ENCODE data around the gene WDR1.

The WDR1 gene

DNA sequence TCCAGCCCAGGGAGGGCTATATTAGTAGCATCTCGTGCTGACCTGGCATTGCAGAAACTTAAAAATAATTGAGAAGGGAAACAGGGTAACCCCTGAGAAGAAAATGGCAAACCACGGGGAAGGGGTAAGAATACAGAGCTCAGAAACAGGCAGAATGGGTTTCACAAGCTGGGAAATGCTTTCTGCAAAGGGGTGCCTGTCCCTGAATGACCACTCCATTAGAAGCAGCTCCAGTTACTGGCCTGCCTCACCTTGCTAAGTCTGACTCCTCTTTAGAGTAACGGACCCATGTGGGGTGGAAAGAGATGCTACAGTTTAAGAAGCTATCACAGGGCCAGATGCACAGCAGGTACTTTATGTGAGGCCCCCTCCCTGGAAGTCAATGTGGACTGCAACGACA, 2.5 kb downstream of the WDR1 start:
- DNase-seq (ENCODE audit: low spot score), result no peak

DNA sequence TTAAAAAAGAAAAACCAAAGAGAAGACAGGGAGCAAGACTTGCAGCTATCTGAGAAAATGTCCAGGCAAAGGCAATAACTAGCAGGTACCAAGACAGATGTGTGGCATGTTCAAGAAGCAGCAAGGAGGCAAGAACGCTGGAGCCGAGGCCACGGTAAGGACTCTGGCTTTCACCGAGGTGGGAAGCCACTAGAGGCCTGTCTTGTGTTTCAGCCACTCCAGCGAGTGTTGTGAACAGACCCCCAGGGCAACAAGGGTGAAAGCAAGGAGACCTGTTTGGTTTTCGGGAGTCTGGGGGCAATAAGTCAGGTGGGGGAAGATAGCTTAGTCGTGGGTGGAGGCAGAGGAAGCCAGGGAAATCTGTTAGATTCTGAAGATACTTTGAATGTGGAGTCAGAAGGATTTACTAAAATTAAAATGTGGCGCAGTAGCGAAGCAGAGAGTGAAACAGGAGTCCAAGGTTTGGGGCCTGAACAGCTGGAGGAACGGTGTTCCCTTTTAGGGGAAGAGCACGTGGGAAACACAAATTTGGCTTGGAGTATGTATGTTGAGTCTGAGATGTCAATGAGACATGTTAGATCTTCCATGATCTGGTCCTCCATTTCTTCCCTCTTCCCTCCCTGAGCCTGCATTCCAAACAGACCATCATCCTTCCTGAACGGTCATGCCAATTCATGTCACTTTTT, 3.1 kb downstream of the WDR1 start:
- no peak for DNase-seq (ENCODE audit: low spot score)

DNA sequence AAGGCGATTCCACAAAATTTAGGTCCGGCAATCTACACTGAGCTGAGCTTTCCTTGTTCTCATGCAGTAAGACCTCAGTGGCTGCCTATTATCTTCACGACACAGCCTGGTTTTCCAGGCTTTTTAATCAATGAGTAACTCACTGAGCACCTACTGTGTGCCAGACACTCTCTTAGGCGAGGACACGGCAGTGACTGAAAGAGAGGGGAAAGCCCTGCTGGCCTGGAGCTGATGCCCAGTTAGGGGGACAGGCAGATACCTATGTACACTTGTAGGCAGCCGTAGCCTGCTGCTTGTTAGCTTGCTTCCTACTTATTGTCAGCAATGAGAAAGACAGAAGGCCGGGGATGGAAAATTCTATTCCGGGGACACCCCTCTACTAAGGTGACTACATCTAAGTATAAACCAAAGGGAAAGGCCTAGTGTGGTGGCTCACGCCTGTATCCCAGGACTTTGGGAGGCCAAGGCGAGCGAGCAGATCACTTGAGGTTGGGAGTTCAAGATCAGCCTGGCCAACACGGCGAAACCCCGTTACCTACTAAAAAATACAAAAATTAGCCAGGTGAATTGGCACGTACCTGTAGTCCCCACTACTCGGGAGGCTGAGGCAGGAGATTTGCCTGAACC, 3.8 kb downstream of the WDR1 start:
- no peak for DNase-seq (ENCODE audit: low spot score)

DNA sequence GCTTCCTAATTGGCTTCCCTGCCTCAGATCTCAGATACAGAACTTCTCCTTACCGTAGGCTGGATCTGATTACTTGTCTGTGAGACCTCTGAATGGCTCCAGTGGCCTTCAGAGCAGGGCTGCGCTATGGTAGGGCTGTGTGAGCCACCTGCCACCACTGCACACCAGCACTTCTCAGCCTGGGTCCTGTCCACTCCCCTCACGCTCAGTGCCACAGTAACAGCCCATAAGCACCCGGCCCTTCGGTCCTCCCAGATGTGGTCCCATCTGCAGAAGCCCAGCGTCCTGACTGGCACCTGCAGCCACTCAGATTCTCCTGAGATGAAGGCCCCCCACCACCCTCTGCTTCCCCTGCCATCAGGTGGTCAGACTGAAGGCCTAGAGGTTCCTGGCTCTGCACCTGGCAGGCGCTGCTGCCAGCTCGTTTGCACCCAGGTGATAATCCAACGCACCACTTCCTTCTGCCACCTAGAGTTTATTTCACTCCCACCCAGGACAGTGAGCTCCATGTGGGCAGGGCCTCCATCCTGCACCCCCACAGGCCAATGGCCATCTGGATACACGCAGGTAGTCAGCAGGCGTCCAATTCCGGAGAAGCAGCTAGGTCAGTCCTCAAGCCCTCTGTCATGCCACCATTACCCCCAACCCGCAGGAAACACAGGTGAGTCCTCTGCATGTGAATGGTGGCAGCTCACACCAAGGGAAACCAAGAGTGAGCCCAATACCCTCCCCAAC, 5.4 kb downstream of the WDR1 start:
- DNase-seq (ENCODE audit: low spot score), result no peak

DNA sequence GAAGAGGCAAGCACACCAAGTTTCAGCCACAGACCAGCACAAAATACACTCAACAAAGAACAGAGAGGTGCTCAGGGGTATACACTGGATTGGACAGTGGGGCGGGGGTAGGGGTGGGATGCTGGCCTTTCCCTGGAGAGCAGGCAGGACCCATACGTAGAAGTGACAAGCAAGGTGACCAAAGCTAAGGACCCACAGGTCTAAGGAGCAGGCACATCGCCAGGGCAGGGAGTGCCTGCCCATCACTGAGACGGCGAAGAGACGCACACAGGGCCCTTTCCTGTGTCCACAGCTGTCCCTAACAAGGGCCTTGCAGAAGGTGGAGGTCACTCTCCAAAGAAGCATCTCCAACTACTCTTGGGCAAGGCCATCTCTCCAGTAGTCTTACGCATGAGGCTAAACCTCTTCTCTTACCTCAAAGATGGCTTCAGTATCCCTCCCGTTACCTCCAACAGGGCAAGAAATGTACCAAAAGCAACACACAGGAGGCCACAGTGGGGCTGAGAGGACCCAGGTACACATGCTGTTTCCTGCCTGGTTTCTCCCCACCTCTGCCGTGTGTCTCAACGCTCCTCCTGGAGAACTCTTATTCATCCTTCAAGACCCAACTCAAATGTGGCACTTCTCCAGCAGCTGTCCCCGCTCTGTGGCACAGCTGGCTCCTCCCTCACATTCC, 6.5 kb downstream of the WDR1 start:
- DNase-seq (ENCODE audit: low spot score), result no peak

DNA sequence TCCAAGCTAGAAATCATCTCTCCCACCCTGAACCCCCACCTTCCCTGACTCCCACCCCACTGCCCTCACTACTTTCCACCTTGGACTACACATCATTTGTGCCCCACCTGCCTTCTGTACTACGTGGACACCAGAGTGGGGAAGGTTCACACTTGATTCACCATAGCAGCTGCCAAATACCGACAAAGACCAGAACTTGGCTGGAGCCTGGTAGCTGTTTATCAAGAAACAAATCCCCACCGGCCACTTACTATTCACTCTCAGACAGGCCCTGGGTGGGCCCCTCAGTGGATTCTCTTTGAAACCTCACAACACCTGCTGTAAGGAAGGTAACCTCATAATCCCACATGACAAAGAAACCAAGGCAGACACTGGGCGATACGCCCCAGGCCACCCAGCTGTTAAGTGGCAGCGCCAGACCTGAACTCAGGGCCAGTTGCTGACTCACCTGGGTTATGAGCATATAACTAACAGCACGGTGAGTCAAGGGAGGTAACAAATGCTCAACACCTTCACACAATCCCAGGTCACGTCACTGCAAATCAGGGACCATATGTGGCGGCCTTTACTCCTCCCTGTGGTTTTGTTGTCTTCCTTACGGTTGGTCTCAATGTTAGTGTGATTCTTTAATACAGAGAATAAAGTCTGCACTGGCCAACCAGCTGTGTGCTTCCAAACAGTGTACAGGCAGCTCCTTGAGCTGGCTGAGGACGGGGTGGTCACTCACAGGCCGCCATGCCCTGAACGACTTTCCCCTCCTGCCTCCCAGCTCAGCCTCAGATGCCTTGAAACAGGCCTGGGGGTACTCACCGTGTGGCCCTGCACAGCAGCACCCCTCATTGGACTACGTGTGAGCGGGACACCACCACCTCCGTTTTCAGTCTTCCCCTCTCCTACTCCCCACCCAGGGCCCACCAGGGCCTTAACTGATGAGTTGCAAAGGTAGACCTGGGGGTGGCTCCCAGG, 7.5 kb downstream of the WDR1 start:
- DNase-seq (ENCODE audit: low spot score), result no peak

DNA sequence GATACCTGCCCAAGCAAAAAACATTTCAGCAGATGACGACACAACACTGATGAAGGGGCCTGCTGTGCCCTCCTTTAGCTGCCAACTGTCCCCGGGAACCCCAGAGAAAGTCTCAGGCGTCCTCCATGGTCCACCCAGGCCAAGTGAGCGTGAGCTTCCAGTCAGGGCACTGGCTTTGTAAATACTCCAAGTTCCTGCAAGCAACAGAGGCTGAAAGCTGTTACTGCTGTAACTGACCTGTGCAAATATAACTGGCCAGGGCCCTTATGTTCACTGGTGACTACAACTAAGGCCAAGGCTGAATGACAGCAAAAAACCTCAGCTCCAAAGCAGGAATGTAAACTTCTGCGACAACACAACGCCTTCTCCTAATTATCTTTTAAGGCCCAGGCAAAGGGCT, 8.2 kb downstream of the WDR1 start:
- DNase-seq (ENCODE audit: low spot score), result no peak

DNA sequence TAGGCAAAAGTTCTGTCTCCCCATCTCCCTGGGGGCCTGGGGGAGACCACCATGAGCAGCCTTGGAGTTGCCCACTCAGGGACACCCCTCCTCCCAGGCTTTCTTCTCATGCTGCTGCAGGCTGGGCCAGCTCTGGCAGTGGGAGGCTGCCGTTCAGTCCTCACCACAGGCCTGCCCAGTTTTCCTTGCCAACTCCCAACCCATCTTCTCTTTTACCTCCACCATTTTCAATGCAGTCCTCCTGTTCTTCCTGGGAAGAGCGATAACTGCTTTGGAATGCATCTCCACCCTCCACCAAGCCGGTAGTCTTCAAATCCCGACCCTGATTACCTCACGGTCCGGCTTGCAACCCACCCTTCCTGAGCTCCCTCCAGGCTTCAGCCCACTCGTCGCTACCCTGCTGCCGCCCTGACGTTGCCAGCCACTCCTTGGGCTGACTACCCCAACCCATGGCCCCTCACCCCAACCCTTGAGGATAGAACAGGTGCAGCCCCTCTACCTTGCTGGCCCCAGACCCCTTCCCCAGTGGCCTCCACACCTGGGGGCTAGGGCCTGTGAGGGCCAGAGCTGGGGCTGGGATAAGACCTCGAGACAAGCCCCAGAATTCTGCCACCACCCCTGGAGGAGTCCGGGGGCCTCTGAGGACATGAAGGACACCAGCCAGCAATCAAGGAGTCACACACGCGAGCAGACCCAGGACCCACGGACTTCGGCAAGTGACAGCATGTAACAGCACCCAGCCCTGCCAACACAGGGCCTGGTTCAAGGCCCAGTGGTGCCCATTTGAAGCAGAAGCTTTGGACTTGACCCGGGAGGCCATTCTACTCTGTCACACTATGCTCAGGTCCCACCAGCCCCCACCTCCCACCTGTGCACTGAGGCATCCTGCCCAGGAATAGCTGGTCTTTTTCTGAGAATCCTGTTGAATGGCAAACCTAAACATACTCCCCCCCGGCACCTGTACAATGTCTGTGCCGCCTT, 9.2 kb downstream of the WDR1 start:
- no peak for DNase-seq (ENCODE audit: low spot score)

DNA sequence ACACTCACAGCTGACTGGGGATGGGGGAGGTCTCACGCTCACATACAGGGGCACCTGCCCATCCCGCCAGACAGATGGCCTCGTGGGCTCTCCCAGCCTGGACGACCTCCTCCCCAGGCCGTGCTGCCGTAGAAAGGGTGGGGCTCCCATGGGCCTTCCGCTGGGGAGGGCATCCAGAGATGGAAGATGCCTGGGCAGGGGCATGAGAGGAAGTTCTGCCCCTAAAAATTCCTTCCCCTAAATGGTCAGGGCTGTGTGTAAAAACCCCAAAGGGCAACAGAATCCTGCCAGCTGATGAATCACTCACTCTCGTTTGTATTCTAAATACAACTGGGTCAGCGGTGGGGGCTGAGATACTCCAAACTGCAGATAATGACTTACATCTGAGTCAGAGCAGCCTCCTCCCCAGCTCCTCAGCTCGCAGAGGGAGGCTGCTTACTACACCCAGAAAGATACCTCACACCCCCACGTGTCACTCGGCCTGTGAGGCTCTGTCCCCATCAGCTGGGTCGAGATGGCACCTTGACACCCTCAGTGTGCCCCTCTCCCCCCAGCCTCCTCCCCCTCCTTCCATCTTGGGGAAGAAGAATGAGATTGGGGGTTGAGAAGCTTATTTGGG, 10.1 kb downstream of the WDR1 start:
- DNase-seq (ENCODE audit: low spot score), result peak; percentile 59

DNA sequence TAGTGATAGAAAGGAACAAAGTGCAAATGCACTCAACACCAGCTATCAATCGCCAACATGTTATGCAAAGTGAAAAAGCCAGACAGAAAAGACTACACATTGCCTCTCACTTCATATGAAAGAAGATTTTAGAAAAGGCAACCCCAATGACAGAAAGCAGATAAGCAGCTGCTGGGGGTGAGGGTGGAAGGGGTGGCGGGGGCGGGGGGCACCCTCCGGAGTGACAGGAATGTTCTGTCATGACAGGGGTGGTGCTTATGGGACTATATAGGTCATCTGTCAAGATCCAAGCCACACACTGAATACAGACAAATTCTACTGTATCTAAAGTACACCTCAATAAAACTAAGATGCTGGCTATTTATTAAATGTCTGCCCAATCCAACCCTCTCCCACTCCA, 10.7 kb downstream of the WDR1 start:
- no peak for DNase-seq (ENCODE audit: low spot score)

DNA sequence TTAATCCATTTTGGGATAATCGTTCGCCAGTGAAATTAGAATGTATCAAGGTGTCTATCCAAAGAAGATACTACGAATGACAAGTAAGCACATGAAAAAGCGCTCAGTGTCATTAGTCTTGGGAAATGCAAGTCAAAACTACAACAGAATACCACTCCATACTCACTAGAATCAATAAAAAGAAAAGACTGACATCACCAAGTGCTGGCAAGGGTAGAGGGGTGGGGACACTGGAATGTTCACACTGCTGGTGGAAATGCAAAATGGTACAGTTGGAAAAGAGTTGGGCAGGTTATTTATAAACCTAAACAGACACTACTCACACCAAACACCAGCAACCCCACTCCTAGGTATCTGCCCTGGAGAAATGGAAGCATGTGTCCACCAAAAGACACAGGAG, 11.2 kb downstream of the WDR1 start:
- DNase-seq (ENCODE audit: low spot score), result no peak

DNA sequence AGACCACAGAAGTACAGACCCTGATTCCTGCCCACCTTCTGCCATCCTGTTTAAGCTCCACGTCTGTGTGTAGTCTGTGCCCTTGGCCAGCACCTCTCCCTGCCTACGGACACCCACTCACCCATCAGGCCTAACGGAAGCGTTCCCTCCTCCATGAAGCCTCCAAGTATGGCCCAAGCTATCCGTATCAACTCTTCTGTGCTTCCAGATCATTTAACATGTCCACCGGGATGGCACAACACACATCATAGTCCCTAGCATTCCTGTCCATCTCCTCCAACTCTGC, 11.7 kb downstream of the WDR1 start:
- DNase-seq (ENCODE audit: low spot score), result no peak

DNA sequence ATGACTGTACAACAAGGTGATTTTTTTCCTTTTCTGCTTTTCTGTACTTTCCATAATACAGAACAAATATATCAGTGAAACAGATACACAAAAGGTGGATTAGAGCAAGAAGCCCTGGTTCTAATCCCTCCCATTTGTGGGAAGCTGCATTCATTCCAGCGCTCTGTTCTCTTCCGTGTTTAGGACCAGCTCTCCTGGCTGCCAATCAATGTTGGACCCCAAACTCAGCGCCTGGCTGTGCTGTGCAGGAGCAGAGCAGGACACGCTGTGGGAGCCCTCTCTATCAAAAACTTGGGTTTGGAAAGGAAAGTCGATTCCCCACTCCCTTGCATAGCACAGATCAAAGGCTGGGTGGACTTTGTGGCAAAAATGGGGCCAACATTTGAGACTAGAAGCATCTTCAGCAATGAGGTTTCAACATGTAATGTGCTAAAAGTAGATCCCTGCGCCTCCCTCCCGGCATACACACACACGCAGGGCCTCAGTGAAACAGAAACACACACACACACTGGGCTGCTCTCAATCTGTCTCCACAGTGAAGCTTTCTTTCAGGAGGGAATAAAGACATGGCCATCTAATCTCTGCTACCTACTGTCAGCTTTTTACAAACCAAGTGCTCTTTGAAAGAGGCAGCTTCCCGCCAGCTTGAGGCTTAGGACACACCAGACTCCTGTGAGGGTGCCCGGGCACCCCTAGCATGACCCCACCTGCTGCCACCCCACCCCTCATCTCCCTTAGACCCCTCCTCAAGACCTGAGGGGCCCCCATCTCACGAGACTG, 12.2 kb downstream of the WDR1 start:
- DNase-seq (ENCODE audit: low spot score), result no peak

DNA sequence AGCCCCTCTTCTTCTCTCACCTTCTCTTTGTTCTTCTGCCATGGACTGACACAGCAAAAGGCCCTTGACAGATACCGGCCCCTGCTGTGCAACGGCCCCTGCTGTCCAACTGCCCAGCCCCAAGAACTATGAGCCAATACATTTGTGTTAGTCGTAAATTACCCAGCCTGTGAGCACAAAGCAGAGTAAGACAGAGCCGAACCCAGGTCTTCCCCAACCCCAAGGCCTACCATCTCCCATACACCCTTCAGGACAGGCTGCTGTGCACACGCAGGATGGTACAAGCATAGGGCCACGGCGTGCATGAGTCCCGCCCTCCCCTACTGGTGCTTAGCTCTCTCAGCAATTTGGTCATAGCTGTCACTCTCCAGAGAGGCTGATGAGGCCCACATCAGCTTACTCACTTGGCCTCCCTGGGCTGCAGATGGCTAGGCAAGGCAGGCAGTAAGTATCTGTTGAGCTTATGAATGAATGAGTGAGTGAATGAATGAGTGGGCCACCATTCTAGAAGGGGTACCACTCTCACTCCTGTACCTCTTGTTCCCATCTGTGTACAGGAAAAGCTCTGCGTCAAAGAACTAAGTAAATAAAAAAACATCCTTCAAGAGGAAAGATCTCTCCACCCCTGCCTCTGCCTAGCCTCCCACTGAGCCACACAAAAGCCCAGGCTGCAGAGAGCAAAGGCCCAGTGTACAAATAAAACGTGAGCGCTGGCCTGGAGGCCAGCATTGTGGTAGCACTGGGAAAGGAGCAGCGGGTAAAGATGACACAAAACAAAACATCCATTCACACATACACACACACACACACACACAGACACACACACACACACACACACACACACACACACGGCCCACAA, 13.9 kb downstream of the WDR1 start:
- DNase-seq (ENCODE audit: low spot score), result no peak

DNA sequence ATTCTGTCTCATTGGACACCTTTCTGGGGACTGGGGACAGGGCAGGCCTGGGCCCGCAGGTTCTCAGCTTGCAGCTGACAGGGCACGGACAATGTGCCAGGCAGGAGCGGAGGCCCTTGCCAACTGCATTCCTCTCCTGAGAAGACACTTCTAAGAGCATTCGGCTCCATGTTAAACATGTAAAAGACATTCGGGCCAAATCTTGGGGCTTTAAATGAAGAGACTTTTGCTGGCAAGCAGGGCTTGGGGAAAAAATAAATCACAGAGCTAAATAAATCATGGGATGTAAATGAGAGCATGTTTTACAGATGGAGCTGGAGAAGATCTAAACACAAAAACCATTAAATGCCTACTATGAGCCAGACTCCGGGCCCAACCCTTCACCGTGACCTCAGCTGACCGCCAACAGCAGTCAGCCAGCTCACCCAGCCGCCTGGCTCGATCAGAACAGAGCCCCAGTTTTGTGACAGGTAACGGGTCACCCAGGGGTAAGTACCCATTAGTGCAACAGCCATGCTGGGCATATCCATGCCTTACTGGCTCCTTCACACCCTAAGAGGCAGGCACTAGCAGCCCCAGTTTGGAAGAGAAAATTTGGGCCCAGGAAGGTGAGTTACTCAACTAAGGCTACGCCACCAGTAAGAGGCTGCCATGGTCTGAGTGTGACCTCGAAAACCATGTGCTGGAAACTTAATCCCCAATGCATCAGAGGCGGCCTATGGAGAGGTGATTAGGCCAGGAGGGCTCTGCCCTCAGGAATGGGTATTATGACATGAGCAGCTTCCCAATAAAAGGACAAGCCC, 14.7 kb downstream of the WDR1 start:
- no peak for DNase-seq (ENCODE audit: low spot score)

DNA sequence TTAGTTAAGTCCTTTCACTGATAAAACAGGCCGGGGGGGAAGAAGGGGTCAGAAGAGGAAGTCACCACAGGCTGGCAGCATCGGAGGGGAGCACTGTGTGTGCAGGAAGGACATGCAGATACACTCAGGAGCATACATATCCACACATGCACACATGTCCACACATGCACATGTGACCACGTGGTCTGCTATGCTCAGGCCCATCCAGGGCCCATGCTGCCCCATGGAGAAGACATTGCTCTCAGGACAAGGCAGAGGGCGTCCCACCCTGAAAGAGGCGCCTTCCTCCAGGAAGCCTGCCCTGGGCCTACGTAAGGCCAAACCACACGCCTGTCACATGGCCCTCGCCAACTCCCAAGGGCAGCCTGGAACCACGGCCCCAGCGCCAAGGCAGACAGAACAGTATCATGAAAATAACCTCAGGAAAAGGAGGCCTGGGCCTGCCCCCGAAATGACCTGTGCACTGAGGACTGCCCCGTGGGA, 15.8 kb downstream of the WDR1 start:
- DNase-seq (ENCODE audit: low spot score), result no peak

DNA sequence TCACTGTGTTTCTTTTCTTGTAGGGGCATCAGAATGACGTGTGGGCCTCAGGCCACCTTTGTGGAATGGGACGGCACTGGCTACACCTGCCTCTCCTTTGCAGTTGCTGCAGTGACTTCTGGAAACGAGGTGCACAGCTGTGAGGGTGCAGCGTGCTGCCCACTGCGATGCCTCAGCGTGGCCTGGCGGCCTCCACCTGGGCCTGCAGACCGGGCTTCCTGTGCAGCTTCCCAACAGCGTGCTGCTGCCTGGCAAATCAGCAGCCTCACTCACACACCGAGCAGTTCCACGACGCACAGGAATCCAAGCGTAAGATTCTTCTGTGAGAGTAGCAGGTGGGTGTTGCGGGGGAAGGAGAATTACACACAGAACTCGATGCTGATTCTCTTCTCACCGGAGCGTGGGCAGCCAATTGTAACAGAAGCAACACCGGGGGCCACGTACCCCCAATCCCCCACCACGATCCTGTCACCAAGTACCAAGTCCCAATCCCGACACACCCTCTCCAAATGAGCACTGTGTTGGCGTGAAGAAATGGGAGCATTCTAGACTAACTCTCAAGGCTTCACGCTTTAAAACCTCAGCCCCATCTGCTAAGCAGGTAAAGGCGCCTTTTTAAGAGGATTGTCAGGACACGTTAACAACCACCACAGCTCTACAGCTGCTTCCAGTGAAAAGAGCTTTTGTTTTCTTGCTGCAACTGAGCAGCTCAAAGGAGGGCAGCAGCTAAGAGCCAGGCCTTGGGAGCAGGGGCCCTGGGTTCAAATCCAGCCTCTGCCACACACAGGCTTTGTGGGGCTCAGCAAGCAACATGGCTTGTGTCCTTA, 16.9 kb downstream of the WDR1 start:
- DNase-seq (ENCODE audit: low spot score), result no peak
